ENCODE results near the gene KREMEN1.
"Not testable (repeated sequence)": the region's sequence is repeated elsewhere in the genome, so short reads cannot be mapped to it uniquely, and the experiment has no call there.

Gene KREMEN1

GRCh38 chr22:29109822-29110221 lies 37.0 kb downstream of the KREMEN1 start:
- DNase-seq, result peak; percentile 9

- no peak for DNase-seq
These were observed 38.1 kb downstream of the KREMEN1 start for GRCh38 chr22:29110946-29111345.

DNA sequence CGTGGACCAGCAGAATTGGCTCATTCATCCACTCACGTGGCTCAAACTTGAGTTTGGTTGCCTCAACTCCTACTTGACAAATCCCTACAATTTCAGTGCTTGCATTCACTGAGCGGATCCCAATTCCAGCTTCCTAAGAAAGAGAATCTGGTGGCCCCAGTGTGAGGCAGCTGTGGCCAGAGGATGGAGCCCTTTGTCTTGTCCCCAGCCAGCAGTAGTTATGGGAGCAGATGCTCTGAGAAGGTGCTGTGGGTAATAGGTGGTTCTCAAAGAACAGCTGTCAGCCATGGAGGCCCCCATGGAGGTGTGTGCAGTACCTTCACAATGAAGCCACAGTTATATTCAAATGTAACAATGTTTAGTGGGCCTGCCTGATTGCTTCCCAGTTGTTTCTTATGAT lies 39.3 kb downstream of the KREMEN1 start:
- peak; percentile 9 for DNase-seq

DNA sequence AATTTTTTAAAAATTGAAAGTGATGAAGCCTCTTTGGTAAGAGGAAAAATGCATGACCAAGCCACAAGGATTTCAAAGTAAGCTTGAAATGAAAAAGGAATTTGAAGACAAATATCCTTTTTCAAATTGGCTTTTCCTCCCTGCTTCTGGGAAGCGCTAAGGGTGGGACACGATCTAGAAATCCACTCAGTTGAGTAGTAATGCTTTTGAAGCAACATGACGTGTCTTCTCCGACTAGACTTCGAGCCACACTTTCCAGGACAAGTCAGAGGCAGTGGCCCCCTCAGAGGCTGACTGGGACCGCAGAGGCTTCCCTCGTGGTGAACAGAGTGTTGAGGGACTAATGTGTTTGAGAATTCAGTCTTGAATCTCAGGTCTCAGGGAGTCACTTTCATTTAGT lies 39.8 kb downstream of the KREMEN1 start:
- no peak for DNase-seq

GRCh38 chr22:29113319-29113718 lies 40.5 kb downstream of the KREMEN1 start:
- peak; percentile 35 for DNase-seq

DNA sequence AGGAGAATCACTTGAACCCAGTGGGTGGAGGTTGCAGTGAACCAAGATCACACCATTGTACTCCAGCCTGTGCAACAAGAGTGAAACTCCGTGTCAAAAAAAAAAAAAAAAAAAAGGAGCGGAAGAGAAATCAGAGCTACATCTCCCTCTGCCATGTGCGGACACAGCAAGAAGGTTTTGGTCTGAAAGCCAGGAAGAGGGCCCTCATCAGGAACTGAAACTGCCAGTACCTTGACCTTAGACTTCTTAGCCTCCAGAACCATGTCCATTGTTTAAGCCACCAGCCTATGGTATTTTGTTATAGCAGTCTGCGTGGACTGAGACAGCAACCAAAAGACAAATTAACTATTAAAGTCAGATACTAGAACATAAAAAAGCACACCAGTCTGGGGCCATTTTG lies 41.6 kb downstream of the KREMEN1 start:
- DNase-seq, result no peak

DNA sequence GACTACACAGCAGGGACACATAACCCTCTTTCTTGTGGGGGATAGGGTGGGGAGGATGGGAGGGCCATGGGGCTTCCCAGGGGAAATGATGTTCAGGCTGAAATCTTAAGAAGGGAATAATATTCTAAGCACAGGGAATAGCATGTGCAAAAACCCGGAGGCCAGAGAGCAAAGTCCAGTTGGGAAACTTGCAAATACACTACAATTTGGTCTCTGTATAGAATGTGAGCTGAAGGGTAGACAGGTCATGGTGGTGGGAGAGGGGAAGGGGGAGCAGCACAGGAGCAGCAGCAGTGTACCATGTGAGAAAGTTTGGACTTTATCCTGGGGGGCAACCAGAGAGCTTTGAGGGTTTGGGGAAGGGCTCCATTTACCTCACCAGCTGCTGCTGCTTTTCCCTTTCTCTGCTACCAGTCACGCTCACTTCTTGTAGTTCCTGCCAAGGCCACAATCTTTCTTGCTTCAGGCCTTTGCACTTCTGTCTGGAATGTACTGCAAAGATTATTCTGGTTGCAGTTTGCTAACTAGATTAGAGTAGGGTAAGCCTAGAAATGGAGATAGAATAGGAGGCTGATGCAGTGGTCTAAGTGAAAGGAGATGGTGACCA lies 43.0 kb downstream of the KREMEN1 start:
- DNase-seq, result no peak

DNA sequence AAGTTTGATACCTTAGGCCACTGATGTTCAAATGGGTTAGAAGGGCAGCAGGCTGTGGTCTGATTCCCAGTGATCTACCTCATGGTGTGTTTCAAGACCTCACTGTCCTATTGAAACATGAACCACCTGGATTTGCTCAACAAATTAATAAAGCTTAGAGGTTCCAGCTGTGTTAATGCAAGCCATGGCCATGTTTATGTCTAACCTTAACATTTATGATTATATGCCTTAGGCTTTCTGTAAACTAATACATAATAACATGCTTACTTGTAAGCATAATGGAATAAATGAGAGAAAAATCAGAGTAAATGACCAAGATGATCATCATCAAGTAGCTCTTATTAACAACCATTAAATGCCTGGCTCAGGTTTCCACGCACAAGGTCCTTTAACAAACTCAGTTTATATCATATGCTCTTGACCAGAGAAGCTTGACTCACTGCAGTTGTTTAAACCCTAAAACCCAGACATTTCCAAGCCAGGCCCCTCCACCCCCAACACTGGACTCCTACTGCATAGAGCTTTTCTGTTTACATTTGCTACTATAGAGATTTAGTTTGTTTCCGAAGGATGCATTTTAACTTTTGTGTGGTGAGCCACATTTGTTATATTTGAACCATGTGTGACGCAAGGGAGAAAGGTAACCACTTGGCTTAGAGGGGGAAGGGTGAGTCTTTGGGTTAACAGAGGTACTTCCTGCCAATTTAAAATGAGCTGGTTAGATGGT lies 43.7 kb downstream of the KREMEN1 start:
- no peak for DNase-seq

DNA sequence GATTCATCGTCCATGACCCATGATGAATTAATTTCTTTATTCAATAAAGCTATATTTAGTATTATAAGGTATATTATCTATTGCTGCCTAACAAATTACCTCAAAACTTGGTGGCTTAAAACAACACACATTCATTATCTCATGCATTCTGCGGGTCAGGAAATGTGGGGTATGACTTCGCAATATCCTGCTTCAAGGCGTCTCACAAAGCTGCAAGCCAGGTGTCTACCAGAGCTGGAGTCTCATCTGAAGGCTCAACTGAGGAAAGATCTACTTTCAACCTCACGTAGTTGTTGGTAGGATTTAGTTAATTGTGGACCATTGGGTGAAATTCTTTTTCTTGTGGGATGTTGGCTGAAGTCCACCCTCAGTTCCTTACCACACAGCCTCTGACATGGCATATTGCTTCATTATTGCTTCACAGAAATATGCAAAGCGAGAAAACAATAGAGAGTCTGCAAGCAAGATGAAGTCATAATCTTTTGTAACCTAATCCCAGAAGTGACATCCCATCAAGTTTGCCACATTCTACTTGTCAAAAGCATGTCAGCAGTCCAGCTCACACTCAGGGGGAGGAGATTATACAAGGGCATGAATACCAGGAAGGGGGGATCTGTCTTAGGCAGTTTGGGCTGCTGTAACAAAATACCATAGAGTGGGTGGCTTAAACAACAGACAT lies 45.1 kb downstream of the KREMEN1 start:
- no peak for DNase-seq

DNA sequence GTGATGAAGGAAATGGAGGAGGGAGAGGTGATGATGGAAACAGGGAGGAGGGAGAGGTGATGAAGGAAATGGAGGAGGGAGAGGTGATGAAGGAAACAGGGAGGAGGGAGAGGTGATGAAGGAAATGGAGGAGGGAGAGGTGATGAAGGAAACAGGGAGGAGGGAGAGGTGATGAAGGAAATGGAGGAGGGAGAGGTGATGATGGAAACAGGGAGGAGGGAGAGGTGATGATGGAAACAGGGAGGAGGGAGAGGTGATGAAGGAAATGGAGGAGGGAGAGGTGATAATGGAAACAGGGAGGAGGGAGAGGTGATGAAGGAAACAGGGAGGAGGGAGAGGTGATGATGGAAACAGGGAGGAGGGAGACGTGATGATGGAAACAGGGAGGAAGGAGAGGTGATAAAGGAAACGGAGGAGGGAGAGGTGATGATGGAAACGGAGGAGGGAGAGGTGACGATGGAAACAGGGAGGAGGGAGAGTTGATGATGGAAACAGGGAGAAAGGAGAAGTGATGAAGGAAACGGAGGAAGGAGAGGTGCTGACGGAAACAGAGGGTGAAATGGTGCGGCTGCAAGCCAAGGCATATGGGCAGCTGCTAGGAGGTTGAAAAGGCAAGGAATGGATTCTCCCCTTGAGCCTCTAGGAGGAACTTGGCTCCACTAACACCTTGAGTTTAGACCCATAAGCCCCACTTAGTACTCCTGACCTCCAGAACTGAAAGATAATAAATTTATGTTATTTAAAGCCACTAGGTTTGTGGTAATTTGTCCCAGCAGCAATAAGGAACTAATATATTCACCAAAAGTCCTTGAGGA lies 47.5 kb downstream of the KREMEN1 start:
- not testable (repeated sequence) for DNase-seq

DNA sequence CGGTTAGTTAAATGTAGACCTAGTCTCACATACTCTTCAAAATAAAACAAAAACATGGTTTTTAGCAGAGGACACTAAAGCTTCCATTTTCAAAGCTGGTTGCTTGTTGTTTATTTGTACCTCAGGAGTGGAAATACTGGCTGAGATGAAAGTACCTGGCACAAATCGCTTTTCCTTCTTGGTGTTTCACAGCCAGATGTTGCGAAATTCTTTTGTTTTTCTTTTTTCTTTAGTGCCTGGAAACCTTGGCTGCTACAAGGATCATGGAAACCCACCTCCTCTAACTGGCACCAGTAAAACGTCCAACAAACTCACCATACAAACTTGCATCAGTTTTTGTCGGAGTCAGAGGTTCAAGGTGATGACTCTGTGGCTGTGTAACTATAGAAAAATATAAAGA lies 48.3 kb downstream of the KREMEN1 start:
- no peak for DNase-seq

GRCh38 chr22:29122041-29122440 lies 49.2 kb downstream of the KREMEN1 start:
- DNase-seq, result no peak

- no peak for DNase-seq
These were observed 52.1 kb downstream of the KREMEN1 start for GRCh38 chr22:29124777-29125442.

DNA sequence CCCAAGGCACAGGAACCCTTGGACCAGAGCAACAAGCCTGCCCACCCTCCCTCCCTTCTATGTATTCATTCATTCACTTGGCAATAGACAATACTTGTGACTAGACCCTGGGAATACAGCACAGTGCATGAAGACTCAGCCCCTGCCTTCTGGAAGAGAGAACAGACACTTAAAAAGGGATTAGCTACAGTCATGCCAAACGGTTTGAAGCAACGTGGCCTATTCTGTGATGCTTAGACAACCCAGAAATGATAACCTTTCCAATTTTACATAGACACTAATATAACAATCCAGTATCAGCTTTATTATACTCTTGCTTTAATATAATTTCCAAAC lies 52.6 kb downstream of the KREMEN1 start:
- DNase-seq, result no peak

GRCh38 chr22:29125844-29126243 lies 53.0 kb downstream of the KREMEN1 start:
- no peak for DNase-seq

DNA sequence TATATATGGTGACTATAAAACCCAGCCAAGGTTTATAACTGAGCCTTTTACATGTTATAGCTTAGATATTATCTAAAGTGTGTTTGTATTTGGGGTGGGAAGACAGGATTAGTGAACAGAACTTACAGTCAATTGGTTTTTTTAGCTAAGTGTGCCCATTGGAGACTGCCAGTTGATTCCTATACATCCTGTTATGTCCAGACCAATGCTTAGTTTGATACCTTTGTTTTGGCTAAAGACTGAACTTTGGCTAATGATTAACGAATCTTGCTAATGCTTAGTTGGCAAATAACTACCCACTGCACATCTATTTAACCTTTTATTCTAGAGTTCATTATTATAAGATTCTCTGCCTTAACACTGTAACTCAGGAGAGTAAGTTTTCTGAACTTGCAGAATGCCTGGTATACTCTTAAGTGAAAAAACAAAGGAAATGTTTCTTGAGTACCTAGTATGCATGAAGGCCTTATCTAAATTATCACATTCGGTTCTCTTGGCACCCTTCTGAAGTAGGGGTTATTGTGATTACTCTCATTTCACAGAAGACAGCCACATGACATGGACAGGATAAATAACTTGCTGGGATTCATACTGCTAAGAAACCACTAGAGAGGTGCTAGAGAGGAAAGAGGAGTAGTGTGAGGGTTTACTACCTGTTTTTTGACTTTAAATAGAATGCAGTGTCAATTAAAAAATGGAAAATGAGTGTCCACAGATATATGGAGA lies 54.0 kb downstream of the KREMEN1 start:
- no peak for DNase-seq

DNA sequence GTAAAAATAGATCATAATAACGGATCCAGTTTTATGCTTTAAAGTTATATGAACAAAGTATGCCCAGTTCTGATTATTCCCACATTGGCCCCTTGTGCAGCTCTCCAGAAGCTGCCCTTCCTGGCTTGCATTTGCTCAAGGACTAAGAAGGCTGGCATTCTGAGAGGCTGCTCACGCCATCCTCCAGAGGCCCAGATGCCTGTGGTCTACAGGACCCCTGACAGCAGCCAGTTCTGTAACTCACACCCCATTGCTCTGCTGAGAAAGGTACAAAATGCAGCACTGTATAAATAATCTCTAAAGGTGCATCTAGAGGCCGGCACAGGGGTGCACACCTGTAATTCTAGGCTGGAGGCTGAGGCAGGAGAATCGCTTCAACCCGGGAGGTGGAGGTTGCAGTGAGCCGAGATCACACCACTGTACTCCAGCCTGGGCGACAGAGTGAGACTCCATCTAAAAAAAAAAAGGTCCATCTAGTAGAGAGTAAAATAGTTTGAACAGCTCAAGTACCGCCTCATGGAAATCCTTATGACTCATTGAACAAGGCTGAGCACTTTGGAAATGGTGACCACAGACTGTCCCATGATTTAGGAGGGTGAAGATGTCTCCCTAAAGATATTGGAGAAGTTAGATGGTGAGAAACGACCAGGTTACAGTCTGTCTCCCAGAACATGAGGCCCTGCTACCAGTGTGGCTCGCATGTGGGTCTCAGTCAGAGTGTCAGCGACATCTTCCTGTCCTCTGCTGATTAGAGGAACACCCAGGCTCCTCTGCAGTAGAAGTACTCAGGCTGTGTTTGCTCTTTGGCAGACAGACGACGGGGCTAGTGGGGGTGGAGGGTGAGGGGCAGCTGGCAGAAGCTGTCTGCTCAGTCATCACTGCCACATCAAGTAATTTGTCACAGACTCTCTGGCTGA lies 56.3 kb downstream of the KREMEN1 start:
- DNase-seq, result peak; percentile 64

- no peak for DNase-seq
These were observed 56.9 kb downstream of the KREMEN1 start for GRCh38 chr22:29129808-29130140.

DNA sequence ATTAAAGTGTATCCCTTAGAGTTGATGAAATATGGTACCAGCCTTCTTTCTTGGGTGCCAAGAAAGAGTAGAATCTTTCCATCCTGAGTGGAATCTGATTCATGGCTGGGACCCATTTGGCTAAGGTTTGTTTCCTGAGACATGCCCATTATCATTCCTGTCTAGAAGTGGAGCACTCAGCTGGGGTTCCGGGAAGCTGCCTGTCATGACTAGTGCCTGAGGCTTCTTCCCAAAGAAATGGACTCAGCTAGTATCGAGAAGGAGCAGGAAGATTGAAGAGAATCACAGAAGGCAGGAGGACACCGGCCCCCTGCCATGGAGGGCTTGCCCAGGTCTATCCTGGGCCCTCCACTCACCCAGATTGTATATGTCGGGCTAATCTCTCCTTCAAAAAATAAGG lies 57.6 kb downstream of the KREMEN1 start:
- DNase-seq, result no peak

GRCh38 chr22:29133603-29134133 lies 60.8 kb downstream of the KREMEN1 start:
- DNase-seq, result no peak

DNA sequence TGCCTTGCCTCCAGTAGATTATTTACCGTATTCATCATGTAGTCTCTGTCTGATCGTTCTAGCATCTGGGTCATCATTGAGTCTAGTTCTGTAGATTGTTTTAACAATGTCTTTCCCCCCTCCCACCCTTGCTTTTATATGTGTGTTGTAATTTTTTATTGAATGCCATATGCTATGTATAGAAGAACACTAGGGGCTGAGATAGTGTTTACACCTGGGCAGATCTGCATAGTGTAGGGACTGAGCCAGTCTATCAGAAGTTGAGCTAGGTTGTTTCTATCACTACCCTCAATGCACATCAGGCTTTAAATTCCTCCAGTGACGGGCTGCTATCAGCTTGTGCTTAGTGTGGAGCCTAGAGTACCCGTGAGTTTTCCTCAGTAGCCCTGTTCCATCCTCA lies 61.6 kb downstream of the KREMEN1 start:
- DNase-seq, result no peak
